A673 (cell line): ENCODE data around the gene LTBP4.

Experiments used
- CTCF ChIP-seq: fragments of 300-800, 200-600 bp; sonication (generic); conservative IDR thresholded peaks from 2 replicates; pipeline ENCODE4 v1.5.1; 2017; ENCODE audit warnings: low read depth, mild to moderate bottlenecking, antibody characterized with exemption, low read length, moderate library complexity, mixed read lengths
- EZH2 ChIP-seq: fragments of 200-600 bp; sonication (generic); IDR thresholded peaks from 2 replicates; pipeline ENCODE4 v1.6.1; 2017; ENCODE audit warnings: borderline replicate concordance, low read depth, mild to moderate bottlenecking, mixed read lengths, antibody characterized with exemption, low read length; ENCODE audit not compliant: poor library complexity, severe bottlenecking

GRCh38 chr19:40626918-40627317 is 25.7 kb downstream of the LTBP4 start:
- TF ChIP-seq CTCF (no peak), EZH2 (no peak)
